Nephron (organoid): ENCODE results near the gene LPCAT1.

Experiments used
- H3K27ac Mint-ChIP-seq, 3 experiments: 2 replicates each; pipeline ENCODE4 v1.8.0; 2020; ENCODE audit warnings: mixed read lengths in 3 of 3, mild to moderate bottlenecking in 2 of 3, moderate library complexity in 1 of 3
- H3K27me3 Mint-ChIP-seq: 2 replicates; pipeline ENCODE4 v1.8.0; 2021; ENCODE audit warnings: low read depth, mild to moderate bottlenecking, moderate library complexity, mixed read lengths
- H3K36me3 Mint-ChIP-seq: 2 replicates; pipeline ENCODE4 v1.8.0; 2020; ENCODE audit warnings: low read depth, mixed read lengths
- H3K4me1 Mint-ChIP-seq: 2 replicates; pipeline ENCODE4 v1.8.0; 2020; ENCODE audit warnings: mixed read lengths
- H3K4me3 Mint-ChIP-seq, 3 experiments: 2 replicates each; pipeline ENCODE4 v1.8.0; 2020; ENCODE audit warnings: mild to moderate bottlenecking in 3 of 3, mixed read lengths in 3 of 3, moderate library complexity in 2 of 3
- H3K9me3 Mint-ChIP-seq: 2 replicates; pipeline ENCODE4 v1.8.0; 2020; ENCODE audit warnings: mixed read lengths
- CTCF ChIP-seq, 3 experiments: fragments of 200-600 bp; sonication (generic); IDR thresholded peaks; one replicate each; pipeline ENCODE4 v1.5.0; 2021; ENCODE audit warnings: antibody characterized with exemption in 3 of 3; ENCODE audit not compliant: unreplicated experiment in 3 of 3

The LPCAT1 gene

GRCh38 chr5:1419476-1420210 lies 104.1 kb downstream of the LPCAT1 start:
- peaks cover 30% of the 10 kb centered on the region for H3K27me3 Mint-ChIP-seq
- H3K9me3 Mint-ChIP-seq, result peaks cover 5% of the 10 kb centered on the region
- peaks cover 10% of the 10 kb centered on the region for H3K4me1 Mint-ChIP-seq
- H3K36me3 Mint-ChIP-seq, result no peaks in the 10 kb centered on the region
- H3K27ac Mint-ChIP-seq, result no peak overlapping the region
- H3K4me3 Mint-ChIP-seq, result no peak overlapping the region
- TF ChIP-seq CTCF (IDR thresholded peaks at IDR 0.05; ENCODE audit: unreplicated experiment in 3 of 3), result no peak

- H3K9me3 Mint-ChIP-seq, result peaks cover 5% of the 10 kb centered on the region
- no peaks in the 10 kb centered on the region for H3K36me3 Mint-ChIP-seq
- peaks cover 32% of the 10 kb centered on the region for H3K27me3 Mint-ChIP-seq
- no peak overlapping the region for H3K27ac Mint-ChIP-seq
- H3K4me1 Mint-ChIP-seq, result peaks cover 10% of the 10 kb centered on the region
- no peak overlapping the region for H3K4me3 Mint-ChIP-seq
- no peak for TF ChIP-seq CTCF (IDR thresholded peaks at IDR 0.05; ENCODE audit: unreplicated experiment in 3 of 3)
Measured at GRCh38 chr5:1418921-1419280, 104.9 kb downstream of the LPCAT1 start.

GRCh38 chr5:1418238-1418920 lies 105.4 kb downstream of the LPCAT1 start:
- no peak overlapping the region for H3K27ac Mint-ChIP-seq
- no peaks in the 10 kb centered on the region for H3K36me3 Mint-ChIP-seq
- peaks cover 10% of the 10 kb centered on the region for H3K4me1 Mint-ChIP-seq
- H3K9me3 Mint-ChIP-seq, result peaks cover 5% of the 10 kb centered on the region
- H3K4me3 Mint-ChIP-seq, result no peak overlapping the region
- TF ChIP-seq CTCF (IDR thresholded peaks at IDR 0.05; ENCODE audit: unreplicated experiment in 3 of 3), result no peak
- H3K27me3 Mint-ChIP-seq, result peaks cover 32% of the 10 kb centered on the region

GRCh38 chr5:1417586-1418225 lies 106.1 kb downstream of the LPCAT1 start:
- H3K4me1 Mint-ChIP-seq, result peaks cover 10% of the 10 kb centered on the region
- H3K27me3 Mint-ChIP-seq, result peaks cover 32% of the 10 kb centered on the region
- peaks cover 5% of the 10 kb centered on the region for H3K9me3 Mint-ChIP-seq
- H3K27ac Mint-ChIP-seq, result no peak overlapping the region
- H3K36me3 Mint-ChIP-seq, result no peaks in the 10 kb centered on the region
- no peak for TF ChIP-seq CTCF (IDR thresholded peaks at IDR 0.05; ENCODE audit: unreplicated experiment in 3 of 3)
- no peak overlapping the region for H3K4me3 Mint-ChIP-seq

GRCh38 chr5:1416856-1417469 lies 106.8 kb downstream of the LPCAT1 start:
- H3K9me3 Mint-ChIP-seq, result peaks cover 5% of the 10 kb centered on the region
- no peaks in the 10 kb centered on the region for H3K36me3 Mint-ChIP-seq
- no peak for TF ChIP-seq CTCF (IDR thresholded peaks at IDR 0.05; ENCODE audit: unreplicated experiment in 3 of 3)
- H3K4me3 Mint-ChIP-seq, result no peak overlapping the region
- peaks cover 36% of the 10 kb centered on the region for H3K27me3 Mint-ChIP-seq
- peaks cover 10% of the 10 kb centered on the region for H3K4me1 Mint-ChIP-seq
- no peak overlapping the region for H3K27ac Mint-ChIP-seq
